ENCODE measurements around the gene RIMBP2. TPM values are rescaled to one million over a fixed set of nuclear protein-coding genes. Genes with fewer than 3 reads are reported as not detected.

RIMBP2 gene
- total and polyA plus RNA-seq, 4 donors: 0.39 to 1.0 TPM; not detected in 2

- Histone ChIP-seq H3K4me3 (ENCODE audit: low read length in 2 of 2) (no peak overlapping the region), H3K4me1 (ENCODE audit: control insufficient read depth in 1 of 2, insufficient read depth in 2 of 2, low read length in 2 of 2) (no peaks in the 10 kb centered on the region), H3K27ac (ENCODE audit: low read depth in 1 of 2, low read length in 2 of 2) (no peak overlapping the region), H3K36me3 (ENCODE audit: control insufficient read depth in 1 of 2, insufficient read depth in 2 of 2, low read length in 1 of 2) (no peaks in the 10 kb centered on the region), H3K27me3 (ENCODE audit: control insufficient read depth in 1 of 2, insufficient read depth in 2 of 2, low read length in 1 of 2) (no peaks in the 10 kb centered on the region), H3K9me3 (ENCODE audit: control insufficient read depth, low read length) (no peaks in the 10 kb centered on the region)
- WGBS, 2 donors: 69 to 89% methylated on average over 3 of the region's 3 CpGs
- DNase-seq (no peak), ATAC-seq (ENCODE audit: low FRiP score) (no peak)
- intact Hi-C loops (cut with DNase I): no loop called here
Observed at GRCh38 chr12:130517588-130517987, 198.5 kb downstream of the RIMBP2 start.

GRCh38 chr12:130514149-130514551, 201.9 kb downstream of the RIMBP2 start:
- Histone ChIP-seq H3K36me3 (ENCODE audit: control insufficient read depth in 1 of 2, insufficient read depth in 2 of 2, low read length in 1 of 2) (no peaks in the 10 kb centered on the region), H3K9me3 (ENCODE audit: control insufficient read depth, low read length) (no peaks in the 10 kb centered on the region), H3K4me1 (ENCODE audit: control insufficient read depth in 1 of 2, insufficient read depth in 2 of 2, low read length in 2 of 2) (no peaks in the 10 kb centered on the region), H3K4me3 (ENCODE audit: low read length in 2 of 2) (no peak overlapping the region), H3K27ac (ENCODE audit: low read depth in 1 of 2, low read length in 2 of 2) (no peak overlapping the region), H3K27me3 (ENCODE audit: control insufficient read depth in 1 of 2, insufficient read depth in 2 of 2, low read length in 1 of 2) (no peaks in the 10 kb centered on the region)
- intact Hi-C loops (cut with DNase I): no loop called here
- WGBS, 2 donors: 7 to 9% methylated on average over 5 of the region's 5 CpGs
- ATAC-seq (ENCODE audit: low FRiP score) (no peak), DNase-seq (no peak)

- intact Hi-C loops (cut with DNase I): no loop called here
- no peak overlapping the region for H3K4me3 ChIP-seq (ENCODE audit: low read length in 2 of 2)
- no peaks in the 10 kb centered on the region for H3K4me1 ChIP-seq (ENCODE audit: control insufficient read depth in 1 of 2, insufficient read depth in 2 of 2, low read length in 2 of 2)
- no peaks in the 10 kb centered on the region for H3K27me3 ChIP-seq (ENCODE audit: control insufficient read depth in 1 of 2, insufficient read depth in 2 of 2, low read length in 1 of 2)
- no peaks in the 10 kb centered on the region for H3K9me3 ChIP-seq (ENCODE audit: control insufficient read depth, low read length)
- no peak overlapping the region for H3K27ac ChIP-seq (ENCODE audit: low read depth in 1 of 2, low read length in 2 of 2)
- 73 to 76% methylated on average over 2 of the region's 2 CpGs for WGBS, 2 donors
- ATAC-seq (ENCODE audit: low FRiP score) (no peak), DNase-seq (no peak)
- no peaks in the 10 kb centered on the region for H3K36me3 ChIP-seq (ENCODE audit: control insufficient read depth in 1 of 2, insufficient read depth in 2 of 2, low read length in 1 of 2)
Observed at GRCh38 chr12:130513556-130513955, 202.5 kb downstream of the RIMBP2 start.

GRCh38 chr12:130511285-130511684, 204.8 kb downstream of the RIMBP2 start:
- no peak overlapping the region for H3K27ac ChIP-seq (ENCODE audit: low read depth in 1 of 2, low read length in 2 of 2)
- no peaks in the 10 kb centered on the region for H3K9me3 ChIP-seq (ENCODE audit: control insufficient read depth, low read length)
- no peaks in the 10 kb centered on the region for H3K27me3 ChIP-seq (ENCODE audit: control insufficient read depth in 1 of 2, insufficient read depth in 2 of 2, low read length in 1 of 2)
- H3K36me3 ChIP-seq (ENCODE audit: control insufficient read depth in 1 of 2, insufficient read depth in 2 of 2, low read length in 1 of 2): no peaks in the 10 kb centered on the region
- no peak overlapping the region for H3K4me3 ChIP-seq (ENCODE audit: low read length in 2 of 2)
- intact Hi-C loops (cut with DNase I): no loop called here
- no peak for ATAC-seq (ENCODE audit: low FRiP score)
- no peak for DNase-seq
- no peaks in the 10 kb centered on the region for H3K4me1 ChIP-seq (ENCODE audit: control insufficient read depth in 1 of 2, insufficient read depth in 2 of 2, low read length in 2 of 2)
- WGBS, 2 donors: 79 to 81% methylated on average over 12 of the region's 12 CpGs

GRCh38 chr12:130509454-130509853, 206.6 kb downstream of the RIMBP2 start:
- ATAC-seq (ENCODE audit: low FRiP score): no peak
- Histone ChIP-seq H3K4me1 (ENCODE audit: control insufficient read depth in 1 of 2, insufficient read depth in 2 of 2, low read length in 2 of 2) (no peaks in the 10 kb centered on the region), H3K27me3 (ENCODE audit: control insufficient read depth in 1 of 2, insufficient read depth in 2 of 2, low read length in 1 of 2) (no peaks in the 10 kb centered on the region), H3K9me3 (ENCODE audit: control insufficient read depth, low read length) (no peaks in the 10 kb centered on the region), H3K36me3 (ENCODE audit: control insufficient read depth in 1 of 2, insufficient read depth in 2 of 2, low read length in 1 of 2) (no peaks in the 10 kb centered on the region), H3K27ac (ENCODE audit: low read depth in 1 of 2, low read length in 2 of 2) (no peak overlapping the region), H3K4me3 (ENCODE audit: low read length in 2 of 2) (no peak overlapping the region)
- DNase-seq: no peak
- intact Hi-C loops (cut with DNase I): no loop called here
- 82 to 83% methylated on average over 5 of the region's 5 CpGs for WGBS, 2 donors

GRCh38 chr12:130508847-130509246, 207.3 kb downstream of the RIMBP2 start:
- intact Hi-C loops (cut with DNase I): no loop called here
- 77 to 81% methylated on average over 6 of the region's 6 CpGs for WGBS, 2 donors
- Histone ChIP-seq H3K27me3 (ENCODE audit: control insufficient read depth in 1 of 2, insufficient read depth in 2 of 2, low read length in 1 of 2) (no peaks in the 10 kb centered on the region), H3K4me1 (ENCODE audit: control insufficient read depth in 1 of 2, insufficient read depth in 2 of 2, low read length in 2 of 2) (no peaks in the 10 kb centered on the region), H3K4me3 (ENCODE audit: low read length in 2 of 2) (no peak overlapping the region), H3K36me3 (ENCODE audit: control insufficient read depth in 1 of 2, insufficient read depth in 2 of 2, low read length in 1 of 2) (no peaks in the 10 kb centered on the region), H3K27ac (ENCODE audit: low read depth in 1 of 2, low read length in 2 of 2) (no peak overlapping the region), H3K9me3 (ENCODE audit: control insufficient read depth, low read length) (no peaks in the 10 kb centered on the region)
- DNase-seq (no peak), ATAC-seq (ENCODE audit: low FRiP score) (no peak)

- intact Hi-C loops (cut with DNase I): no loop called here
- ATAC-seq (ENCODE audit: low FRiP score) (no peak), DNase-seq (no peak)
- Histone ChIP-seq H3K4me1 (ENCODE audit: control insufficient read depth in 1 of 2, insufficient read depth in 2 of 2, low read length in 2 of 2) (no peaks in the 10 kb centered on the region), H3K4me3 (ENCODE audit: low read length in 2 of 2) (no peak overlapping the region), H3K36me3 (ENCODE audit: control insufficient read depth in 1 of 2, insufficient read depth in 2 of 2, low read length in 1 of 2) (no peaks in the 10 kb centered on the region), H3K9me3 (ENCODE audit: control insufficient read depth, low read length) (no peaks in the 10 kb centered on the region), H3K27me3 (ENCODE audit: control insufficient read depth in 1 of 2, insufficient read depth in 2 of 2, low read length in 1 of 2) (no peaks in the 10 kb centered on the region), H3K27ac (ENCODE audit: low read depth in 1 of 2, low read length in 2 of 2) (no peak overlapping the region)
- WGBS, 2 donors: 69 to 76% methylated on average over 5 of the region's 5 CpGs
Observed at GRCh38 chr12:130508318-130508717, 207.8 kb downstream of the RIMBP2 start.

- intact Hi-C loops (cut with DNase I): no loop called here
- no peak overlapping the region for H3K4me3 ChIP-seq (ENCODE audit: low read length in 2 of 2)
- no peaks in the 10 kb centered on the region for H3K27me3 ChIP-seq (ENCODE audit: control insufficient read depth in 1 of 2, insufficient read depth in 2 of 2, low read length in 1 of 2)
- no peak for ATAC-seq (ENCODE audit: low FRiP score)
- no peaks in the 10 kb centered on the region for H3K9me3 ChIP-seq (ENCODE audit: control insufficient read depth, low read length)
- no peaks in the 10 kb centered on the region for H3K36me3 ChIP-seq (ENCODE audit: control insufficient read depth in 1 of 2, insufficient read depth in 2 of 2, low read length in 1 of 2)
- H3K27ac ChIP-seq (ENCODE audit: low read depth in 1 of 2, low read length in 2 of 2): no peak overlapping the region
- no peaks in the 10 kb centered on the region for H3K4me1 ChIP-seq (ENCODE audit: control insufficient read depth in 1 of 2, insufficient read depth in 2 of 2, low read length in 2 of 2)
- DNase-seq: no peak
- WGBS, 2 donors: 78 to 79% methylated on average over 4 of the region's 4 CpGs
Observed at GRCh38 chr12:130506844-130507243, 209.3 kb downstream of the RIMBP2 start.

GRCh38 chr12:130504840-130505175, 211.3 kb downstream of the RIMBP2 start:
- Histone ChIP-seq H3K4me1 (ENCODE audit: control insufficient read depth in 1 of 2, insufficient read depth in 2 of 2, low read length in 2 of 2) (no peaks in the 10 kb centered on the region), H3K9me3 (ENCODE audit: control insufficient read depth, low read length) (no peaks in the 10 kb centered on the region), H3K4me3 (ENCODE audit: low read length in 2 of 2) (no peak overlapping the region), H3K27ac (ENCODE audit: low read depth in 1 of 2, low read length in 2 of 2) (no peak overlapping the region), H3K27me3 (ENCODE audit: control insufficient read depth in 1 of 2, insufficient read depth in 2 of 2, low read length in 1 of 2) (no peaks in the 10 kb centered on the region), H3K36me3 (ENCODE audit: control insufficient read depth in 1 of 2, insufficient read depth in 2 of 2, low read length in 1 of 2) (no peaks in the 10 kb centered on the region)
- no peak for DNase-seq
- 65 to 69% methylated on average over 5 of the region's 5 CpGs for WGBS, 2 donors
- no peak for ATAC-seq (ENCODE audit: low FRiP score)
- intact Hi-C loops (cut with DNase I): no loop called here
